ENCODE measurements around the gene GNAQ. TPM values are rescaled to one million over a fixed set of nuclear protein-coding genes. Genes with fewer than 3 reads are reported as not detected.

GNAQ gene
- polyA plus RNA-seq, 3 donors, result 8.3 to 51.0 (median 9.6) TPM

DNA sequence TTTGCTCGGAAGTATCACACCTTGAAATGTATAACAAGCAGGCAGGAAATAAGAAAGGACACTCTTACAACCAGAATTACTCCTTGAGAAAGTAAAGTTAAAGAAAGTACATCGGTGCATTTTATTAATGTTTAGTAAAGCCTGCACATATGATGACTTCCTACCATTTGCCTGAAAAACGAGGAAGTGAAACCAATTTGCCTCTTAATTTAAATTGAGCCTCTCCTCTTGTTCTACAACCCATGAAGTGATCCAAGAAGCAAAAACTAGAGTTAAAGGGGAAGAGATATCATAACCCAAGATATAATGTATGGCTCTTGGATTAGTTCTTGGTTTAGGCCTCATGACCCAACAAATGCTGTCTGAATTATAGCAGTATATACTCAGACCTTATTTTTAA lies 95.6 kb downstream of the GNAQ start:
- intact Hi-C loops (cut with micrococcal nuclease), result loop anchor here in 1 of 2 donors (5.0 to 10.0 kb wide), 2 partner anchors 71 to 96 kb away; partner anchors contain the start of gene GNAQ
- TF ChIP-seq, protein P1, sequence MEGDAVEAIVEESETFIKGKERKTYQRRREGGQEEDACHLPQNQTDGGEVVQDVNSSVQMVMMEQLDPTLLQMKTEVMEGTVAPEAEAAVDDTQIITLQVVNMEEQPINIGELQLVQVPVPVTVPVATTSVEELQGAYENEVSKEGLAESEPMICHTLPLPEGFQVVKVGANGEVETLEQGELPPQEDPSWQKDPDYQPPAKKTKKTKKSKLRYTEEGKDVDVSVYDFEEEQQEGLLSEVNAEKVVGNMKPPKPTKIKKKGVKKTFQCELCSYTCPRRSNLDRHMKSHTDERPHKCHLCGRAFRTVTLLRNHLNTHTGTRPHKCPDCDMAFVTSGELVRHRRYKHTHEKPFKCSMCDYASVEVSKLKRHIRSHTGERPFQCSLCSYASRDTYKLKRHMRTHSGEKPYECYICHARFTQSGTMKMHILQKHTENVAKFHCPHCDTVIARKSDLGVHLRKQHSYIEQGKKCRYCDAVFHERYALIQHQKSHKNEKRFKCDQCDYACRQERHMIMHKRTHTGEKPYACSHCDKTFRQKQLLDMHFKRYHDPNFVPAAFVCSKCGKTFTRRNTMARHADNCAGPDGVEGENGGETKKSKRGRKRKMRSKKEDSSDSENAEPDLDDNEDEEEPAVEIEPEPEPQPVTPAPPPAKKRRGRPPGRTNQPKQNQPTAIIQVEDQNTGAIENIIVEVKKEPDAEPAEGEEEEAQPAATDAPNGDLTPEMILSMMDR (IDR thresholded peaks at IDR 0.05), result no peak
- Histone ChIP-seq H3K4me2 (replicated peaks; ENCODE audit: extremely low read depth, low read length, poor library complexity, severe bottlenecking) (peak overlapping the region; percentile 73), H3K9ac (ENCODE audit: insufficient read depth, low read length, poor library complexity, severe bottlenecking) (no peak overlapping the region), H3K9me3 (replicated peaks in 1 of 2; ENCODE audit: control insufficient read depth in 1 of 2, insufficient read depth in 1 of 2, low read length in 2 of 2) (no peaks in the 10 kb centered on the region), H3K4me3 (replicated peaks in 1 of 3; ENCODE audit: low read depth in 2 of 3, low read length in 3 of 3) (peak overlapping the region in 2 of 3 experiments; percentile 22 to 63), H3K27me3 (ENCODE audit: control insufficient read depth in 2 of 2, insufficient read depth in 2 of 2, low read length in 2 of 2) (no peaks in the 10 kb centered on the region), H2AFZ (ENCODE audit: insufficient read depth, low read depth, low read length, poor library complexity, severe bottlenecking) (no peak overlapping the region), H3K36me3 (replicated peaks in 1 of 2; ENCODE audit: control insufficient read depth in 1 of 2, insufficient read depth in 2 of 2, low read length in 2 of 2) (no peaks in the 10 kb centered on the region), H3K79me2 (ENCODE audit: insufficient read depth, low read length) (peaks cover 92% of the 10 kb centered on the region), H3K4me1 (ENCODE audit: control insufficient read depth in 1 of 2, insufficient read depth in 2 of 2, low read length in 2 of 2) (peaks cover 41 to 43% of the 10 kb centered on the region in 2 donors), H4K20me1 (ENCODE audit: insufficient read depth, low read length) (peaks cover 62% of the 10 kb centered on the region), H3K27ac (ENCODE audit: low read depth in 1 of 2, low read length in 2 of 2) (peak overlapping the region in 1 of 2 donors; percentile 80)
- Mint-ChIP-seq H3K27ac (peak overlapping the region; percentile 89 to 95 (median 94)), H3K36me3 (peaks cover 18% of the 10 kb centered on the region in 2 donors), H3K9me3 (peaks cover 0 to 3% (median 0%) of the 10 kb centered on the region in 7 donors), H3K4me1 (peaks cover 53% of the 10 kb centered on the region), H3K27me3 (ENCODE audit: low read depth in 3 of 3) (peaks cover 0 to 1% (median 0%) of the 10 kb centered on the region in 3 donors), H3K4me3 (peak overlapping the region in 1 of 2 donors; percentile 71)
- DNase-seq, result peak; percentile 72 to 85 (median 83)
- no CpG with 5 or more reads among the region's 3 CpGs for WGBS (ENCODE audit: insufficient coverage)

DNA sequence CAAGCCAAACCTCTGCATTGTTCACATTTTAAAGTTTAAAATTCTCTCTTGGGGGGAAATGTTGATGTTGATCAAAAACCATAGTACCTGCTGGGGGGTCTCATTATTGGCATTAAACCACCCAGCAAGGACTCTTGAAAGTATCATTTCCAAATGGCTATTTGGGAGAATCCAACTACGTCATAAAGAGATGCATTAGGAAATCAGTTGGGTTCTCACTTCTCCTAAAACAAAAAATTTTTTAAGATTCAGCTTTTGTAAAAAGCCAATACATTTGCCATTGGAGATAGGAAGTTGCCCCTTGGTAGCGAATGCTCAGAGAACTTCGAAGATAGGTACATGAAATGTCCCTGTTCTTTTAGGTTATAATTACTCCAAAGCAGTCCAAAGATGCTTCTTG lies 96.4 kb downstream of the GNAQ start:
- peak overlapping the region; percentile 24 for H3K9ac ChIP-seq (ENCODE audit: insufficient read depth, low read length, poor library complexity, severe bottlenecking)
- Mint-ChIP-seq H3K27ac (peak overlapping the region; percentile 89 to 95 (median 94)), H3K36me3 (peaks cover 18 to 19% of the 10 kb centered on the region in 2 donors), H3K4me3 (peak overlapping the region in 1 of 2 donors; percentile 71), H3K4me1 (peaks cover 53% of the 10 kb centered on the region), H3K27me3 (ENCODE audit: low read depth in 3 of 3) (peaks cover 0 to 1% (median 0%) of the 10 kb centered on the region in 3 donors), H3K9me3 (peaks cover 0 to 3% (median 0%) of the 10 kb centered on the region in 7 donors)
- peak overlapping the region; percentile 71 to 80 for H3K27ac ChIP-seq (ENCODE audit: low read depth in 1 of 2, low read length in 2 of 2)
- H2AFZ ChIP-seq (ENCODE audit: insufficient read depth, low read depth, low read length, poor library complexity, severe bottlenecking), result peak overlapping the region; percentile 31
- peak overlapping the region; percentile 73 for H3K4me2 ChIP-seq (replicated peaks; ENCODE audit: extremely low read depth, low read length, poor library complexity, severe bottlenecking)
- DNase-seq, result peak; percentile 53 to 77 (median 67)
- peak overlapping the region in 1 of 3 experiments; percentile 63 for H3K4me3 ChIP-seq (replicated peaks in 1 of 3; ENCODE audit: low read depth in 2 of 3, low read length in 3 of 3)
- H3K36me3 ChIP-seq (replicated peaks in 1 of 2; ENCODE audit: control insufficient read depth in 1 of 2, insufficient read depth in 2 of 2, low read length in 2 of 2), result no peaks in the 10 kb centered on the region
- peaks cover 41 to 43% of the 10 kb centered on the region in 2 donors for H3K4me1 ChIP-seq (ENCODE audit: control insufficient read depth in 1 of 2, insufficient read depth in 2 of 2, low read length in 2 of 2)
- intact Hi-C loops (cut with micrococcal nuclease), result loop anchor here in 1 of 2 donors (5.0 to 10.0 kb wide), 2 partner anchors 70 to 97 kb away; partner anchors contain the start of gene GNAQ
- H3K79me2 ChIP-seq (ENCODE audit: insufficient read depth, low read length), result peaks cover 92% of the 10 kb centered on the region
- whole genome bisulfite sequencing (ENCODE audit: insufficient coverage), result 70% methylated on average over 2 of the region's 3 CpGs
- H3K9me3 ChIP-seq (replicated peaks in 1 of 2; ENCODE audit: control insufficient read depth in 1 of 2, insufficient read depth in 1 of 2, low read length in 2 of 2), result no peaks in the 10 kb centered on the region
- peaks cover 70% of the 10 kb centered on the region for H4K20me1 ChIP-seq (ENCODE audit: insufficient read depth, low read length)
- TF ChIP-seq, protein P1 (IDR thresholded peaks at IDR 0.05), result no peak
- H3K27me3 ChIP-seq (ENCODE audit: control insufficient read depth in 2 of 2, insufficient read depth in 2 of 2, low read length in 2 of 2), result no peaks in the 10 kb centered on the region

Measured in CD14-positive monocyte (primary cell).